GM12878 (cell line): Measurements from ENCODE around the gene ANTKMT. TPM values are rescaled to one million over a fixed set of nuclear protein-coding genes. Genes with fewer than 3 reads are reported as not detected.

ENCODE experiments used
- ATAC-seq: fragments of 200-7000 bp; cut with Tn5 transposase; 3 replicates; pipeline ENCODE4 v1.9.1; 2020; ENCODE audit warnings: mild to moderate bottlenecking, moderate library complexity
- BruUV-seq: library from RNA; stranded (reverse); fragments of 400-500 nt; replicated peaks from 2 replicates; lab custom pipeline; 2021; lab: Mats Ljungman, UMichigan
- CTCF ChIA-PET: fragments of 300-600 bp; sonication (Branson Sonifier 250); formaldehyde crosslinking; extraction: SDS; loops from one replicate; lab custom pipeline; 2021; ENCODE audit warnings: inconsistent platforms; lab: Yijun Ruan, JAX
- POLR2A ChIA-PET: fragments of 350-600 bp; formaldehyde crosslinking; extraction: SDS; loops from one replicate; lab custom pipeline; 2021; ENCODE audit warnings: inconsistent platforms; lab: Charles Lee
- RAD21 ChIA-PET: fragments of 300-600 bp; sonication (Branson Sonifier 250); formaldehyde crosslinking; loops from one replicate; lab custom pipeline; 2023; ENCODE audit warnings: antibody characterized with exemption; ENCODE audit not compliant: unreplicated experiment; lab: Charles Lee
- SMC1A ChIA-PET: fragments of 300-600 bp; sonication (Branson Sonifier 250); formaldehyde crosslinking; loops from one replicate; lab custom pipeline; 2023; ENCODE audit not compliant: unreplicated experiment, uncharacterized antibody; lab: Charles Lee
- DNase-seq: peaks from one replicate; pipeline ENCODE4 v3.0.0-alpha.2; 2011; ENCODE audit warnings: low read depth, low spot score
- FAIRE-seq: peaks from 3 replicates; lab custom pipeline; 2011; peaks lifted over from hg19 to GRCh38; lab: Jason Lieb, UNC
- H2AFZ ChIP-seq: 2 replicates; pipeline ENCODE4 v1.6.0; 2011; ENCODE audit warnings: low read depth, low read length, control low read depth; ENCODE audit not compliant: control insufficient read depth
- H3K27ac ChIP-seq: 2 replicates; pipeline ENCODE4 v1.5.1; 2011; ENCODE audit warnings: control low read depth; ENCODE audit not compliant: control insufficient read depth, insufficient read depth
- H3K27me3 ChIP-seq, 2 experiments: replicated peaks in 1 of 2; 2 replicates each; pipeline versions ENCODE4 v1.6.0 to v1.6.1; 2011; ENCODE audit warnings: low read length in 1 of 2; ENCODE audit not compliant: control insufficient read depth in 2 of 2, insufficient read depth in 2 of 2
- H3K36me3 ChIP-seq, 2 experiments: 2 replicates each; pipeline ENCODE4 v1.5.1; 2011; ENCODE audit warnings: low read length in 1 of 2; ENCODE audit not compliant: control insufficient read depth in 2 of 2, insufficient read depth in 2 of 2
- H3K4me1 ChIP-seq: 2 replicates; pipeline ENCODE4 v1.6.1; 2011; ENCODE audit warnings: mild to moderate bottlenecking, low read length, moderate library complexity, mixed read lengths; ENCODE audit not compliant: control insufficient read depth, insufficient read depth
- H3K4me2 ChIP-seq: 2 replicates; pipeline ENCODE4 v1.6.0; 2011; ENCODE audit warnings: control low read depth; ENCODE audit not compliant: control insufficient read depth, insufficient read depth
- H3K4me3 ChIP-seq: fragments of 200-600 bp; sonication (generic); 2 replicates; pipeline ENCODE4 v1.5.1; 2016
- H3K79me2 ChIP-seq: 2 replicates; pipeline ENCODE4 v1.6.0; 2011; ENCODE audit warnings: low read length; ENCODE audit not compliant: control insufficient read depth, insufficient read depth
- H3K9ac ChIP-seq: 2 replicates; pipeline ENCODE4 v1.8.0; 2011; ENCODE audit warnings: low read length, control low read depth, mixed read lengths; ENCODE audit not compliant: control insufficient read depth, insufficient read depth
- H3K9me3 ChIP-seq: replicated peaks from 3 replicates; pipeline ENCODE4 v1.5.1; 2011; ENCODE audit warnings: mild to moderate bottlenecking, low read length; ENCODE audit not compliant: control insufficient read depth, insufficient read depth
- H4K20me1 ChIP-seq: 2 replicates; pipeline ENCODE4 v1.6.0; 2011; ENCODE audit not compliant: control insufficient read depth, insufficient read depth
- NKRF ChIP-seq: fragments of 450-650 bp; conservative IDR thresholded peaks from 2 replicates; pipeline ENCODE4 v1.6.1; 2017; ENCODE audit warnings: mild to moderate bottlenecking, moderate library complexity
- POLR2A ChIP-seq: IDR thresholded peaks from 2 replicates; pipeline ENCODE4 v1.6.1; 2011; ENCODE audit warnings: low read depth, mild to moderate bottlenecking, low read length
- ZBED1 ChIP-seq: IDR thresholded peaks from 2 replicates; pipeline ENCODE4 v1.6.1; 2016; ENCODE audit warnings: borderline replicate concordance
- WGBS: methylation state at CpG from one replicate; pipeline ENCODE4 v1.1.6; 2016; ENCODE audit warnings: low lambda C conversion rate; ENCODE audit not compliant: insufficient replicate concordance, insufficient coverage; ENCODE audit errors: missing lambda C conversion rate; 5-methylcytosine and 5-hydroxymethylcytosine counted together
- in situ Hi-C: fragments of 300-500 bp; cut with MboI; formaldehyde crosslinking; loops from 9 replicates; pipeline ENCODE4 v1.14.3; 2018; ENCODE audit warnings: mixed read lengths
- intact Hi-C: fragments of 100-400 bp; cut with micrococcal nuclease; formaldehyde crosslinking; loops from one replicate; pipeline ENCODE4 v1.14.2; 2022; ENCODE audit not compliant: unreplicated experiment
- polyA plus RNA-seq, 11 experiments: library from polyadenylated mRNA; depleted of rRNA in 4 of 11; unstranded in 6 of 11; stranded (reverse) in 5 of 11; fragments of >200 nt; fragmentation: Nextera tagmentation in 4 of 11; fragmentation: Illumina TruSeq in 1 of 11; extraction: Ambion mirVana in 4 of 11; extraction: Trizol in 1 of 11; gene quantifications; 1 replicate in 1 of 11; 2 replicates in 10 of 11; pipeline versions ENCODE4 v1.2.1 to v1.2.3, GENCODE V29; 2011 to 2016; ENCODE audit warnings: inconsistent platforms in 2 of 11, missing spikeins in 2 of 11, low read depth in 1 of 11
- total RNA-seq, 4 experiments: library from RNA; depleted of rRNA in 3 of 4; stranded (reverse); fragments of >200 nt in 3 of 4; fragmentation: Illumina TruSeq in 1 of 4; extraction: Trizol in 1 of 4; gene quantifications; 2 replicates each; pipeline versions ENCODE4 v1.2.1 to v1.2.3, GENCODE V29; 2013 to 2021

Gene ANTKMT
- total and polyA plus RNA-seq, 10 of the 15 experiments (the other 5 are each of a cell fraction or from before 2014, with no cell fraction given), result 0.58 to 60.5 (median 25.8) TPM

DNA sequence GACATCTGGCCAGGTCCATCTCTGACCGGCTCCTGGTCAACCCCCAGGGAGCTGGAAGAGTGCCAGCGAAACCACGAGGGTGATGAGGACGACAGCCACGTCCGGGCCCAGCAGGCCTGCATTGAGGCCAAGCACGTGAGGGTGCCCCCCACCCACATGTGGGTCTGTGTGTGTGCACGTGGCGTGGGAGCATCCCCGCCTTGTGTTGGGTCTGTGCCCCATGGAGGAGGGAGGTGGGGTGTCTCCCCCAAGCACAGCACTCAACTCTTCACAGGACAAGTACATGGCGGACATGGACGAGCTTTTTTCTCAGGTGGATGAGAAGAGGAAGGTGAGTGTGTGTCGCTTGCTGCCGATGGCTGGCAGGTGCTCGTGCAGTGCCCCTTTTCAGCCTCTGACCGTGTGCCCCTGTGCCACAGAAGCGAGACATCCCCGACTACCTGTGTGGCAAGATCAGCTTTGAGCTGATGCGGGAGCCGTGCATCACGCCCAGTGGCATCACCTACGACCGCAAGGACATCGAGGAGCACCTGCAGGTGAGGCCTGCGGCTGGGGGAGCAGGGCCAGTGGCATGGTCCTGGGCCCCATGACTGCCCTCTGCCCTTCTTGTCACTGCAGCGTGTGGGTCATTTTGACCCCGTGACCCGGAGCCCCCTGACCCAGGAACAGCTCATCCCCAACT is 39.1 kb upstream of the ANTKMT start:
- no peak overlapping the region for H2AFZ ChIP-seq
- intact Hi-C loops, result loop anchor here (5.0 kb wide), 1 partner anchor 45 kb away; the partner anchor contains the start of gene METTL26
- no peak overlapping the region for H3K9ac ChIP-seq
- BruUV-seq, result TSS peak; percentile 77
- H3K36me3 ChIP-seq, result peaks cover 6 to 14% of the 10 kb centered on the region in 2 experiments; a peak in 2 of 4 replicates
- H3K79me2 ChIP-seq, result peaks cover 24% of the 10 kb centered on the region
- no peaks in the 10 kb centered on the region for H3K9me3 ChIP-seq
- peaks cover 15% of the 10 kb centered on the region for H3K4me1 ChIP-seq
- TF ChIP-seq POLR2A (peak; percentile 32; the same call in 1 of the 2 replicates), ZBED1 (0 out of 2 replicates have a peak, but pooled peaks have one; percentile 11), NKRF (no peak)
- POLR2A ChIA-PET, result interaction anchor here (1.6 to 2.0 kb wide), 2 partner anchors 8 to 19 kb away, joined by 3 to 13 read pairs; partner anchors contain the start of gene WDR24
- H3K27me3 ChIP-seq, result no peaks in the 10 kb centered on the region
- peaks cover 6% of the 10 kb centered on the region; the same call in 1 of the 2 replicates for H4K20me1 ChIP-seq
- in situ Hi-C loops, result no loop called here
- WGBS, result 87% methylated on average over 28 of the region's 28 CpGs
- H3K4me3 ChIP-seq, result peak overlapping the region; percentile 77
- FAIRE-seq (no peak), ATAC-seq (no peak), DNase-seq (no peak)
- CTCF ChIA-PET, result no interaction called here
- RAD21 ChIA-PET, result interaction anchor here (1.2 kb wide), 1 partner anchor 8 kb away, joined by 4 read pairs; the partner anchor contains the start of gene WDR24
- peak overlapping the region; percentile 98 for H3K4me2 ChIP-seq
- H3K27ac ChIP-seq, result no peak overlapping the region
- SMC1A ChIA-PET, result no interaction called here
